PC-9 (cell line): ENCODE measurements around the gene KLHDC7B.

Source experiments
- EZH2 ChIP-seq: fragments of 200-600 bp; sonication (generic); IDR thresholded peaks from 2 replicates; pipeline ENCODE4 v1.8.0; 2017; ENCODE audit warnings: antibody characterized with exemption, low read depth
- TF ChIP-seq, protein P1 (sequence below): fragments of 200-600 bp; sonication (generic); conservative IDR thresholded peaks from 2 replicates; pipeline ENCODE4 v1.6.1; 2017; ENCODE audit warnings: mixed run types, antibody characterized with exemption, mild to moderate bottlenecking, moderate library complexity

DNA sequence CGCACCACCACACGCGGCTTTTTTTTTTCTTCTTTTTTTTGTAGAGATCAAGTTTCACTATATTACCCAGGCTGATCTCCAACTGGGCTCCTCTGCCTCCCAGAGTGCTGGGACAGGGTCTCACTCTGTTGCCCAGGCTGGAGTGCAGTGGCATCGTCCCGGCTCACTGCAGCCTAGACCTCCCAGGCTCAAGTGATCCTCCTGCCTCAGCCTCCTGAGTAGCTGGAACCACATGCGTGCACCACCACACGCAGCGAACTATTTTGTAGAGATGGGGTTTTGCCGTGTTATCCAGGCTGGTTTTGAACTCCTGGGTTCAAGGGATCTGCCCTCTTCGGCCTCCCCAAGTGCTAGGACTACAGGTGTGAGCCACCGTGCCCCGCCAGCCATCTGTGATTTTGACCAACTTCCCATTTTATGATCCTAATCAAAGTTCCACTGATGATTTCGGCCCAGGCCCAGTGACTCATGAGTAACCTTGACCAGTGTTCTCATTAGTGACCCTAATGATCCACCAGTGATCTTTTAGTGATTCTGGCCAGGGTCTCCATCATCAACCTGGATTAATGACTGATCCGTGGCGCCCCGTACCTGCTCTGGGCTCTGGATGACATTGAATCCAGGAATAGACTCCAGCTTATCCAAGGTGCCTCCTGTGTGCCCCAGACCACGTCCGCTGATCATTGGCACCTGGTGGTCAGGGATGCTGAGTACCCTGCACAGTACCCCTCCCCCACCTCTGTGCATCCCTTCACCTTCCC, 17.6 kb upstream of the KLHDC7B start:
- TF ChIP-seq, protein P1, sequence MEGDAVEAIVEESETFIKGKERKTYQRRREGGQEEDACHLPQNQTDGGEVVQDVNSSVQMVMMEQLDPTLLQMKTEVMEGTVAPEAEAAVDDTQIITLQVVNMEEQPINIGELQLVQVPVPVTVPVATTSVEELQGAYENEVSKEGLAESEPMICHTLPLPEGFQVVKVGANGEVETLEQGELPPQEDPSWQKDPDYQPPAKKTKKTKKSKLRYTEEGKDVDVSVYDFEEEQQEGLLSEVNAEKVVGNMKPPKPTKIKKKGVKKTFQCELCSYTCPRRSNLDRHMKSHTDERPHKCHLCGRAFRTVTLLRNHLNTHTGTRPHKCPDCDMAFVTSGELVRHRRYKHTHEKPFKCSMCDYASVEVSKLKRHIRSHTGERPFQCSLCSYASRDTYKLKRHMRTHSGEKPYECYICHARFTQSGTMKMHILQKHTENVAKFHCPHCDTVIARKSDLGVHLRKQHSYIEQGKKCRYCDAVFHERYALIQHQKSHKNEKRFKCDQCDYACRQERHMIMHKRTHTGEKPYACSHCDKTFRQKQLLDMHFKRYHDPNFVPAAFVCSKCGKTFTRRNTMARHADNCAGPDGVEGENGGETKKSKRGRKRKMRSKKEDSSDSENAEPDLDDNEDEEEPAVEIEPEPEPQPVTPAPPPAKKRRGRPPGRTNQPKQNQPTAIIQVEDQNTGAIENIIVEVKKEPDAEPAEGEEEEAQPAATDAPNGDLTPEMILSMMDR: no peak
- TF ChIP-seq EZH2: no peak
